Lung (tissue), 12 donors: ENCODE data around the gene MAP3K7CL. TPM values are rescaled to one million over a fixed set of nuclear protein-coding genes. Genes with fewer than 3 reads are reported as not detected.

Experiments
- ATAC-seq: fragments of 200-7000 bp; cut with Tn5 transposase; one replicate; pipeline ENCODE4 v1.9.1; 2020; ENCODE audit warnings: moderate number of reproducible peaks; ENCODE audit not compliant: insufficient read depth, low FRiP score
- DNase-seq, 3 donors: peaks; one replicate each; pipeline ENCODE4 v3.0.0-alpha.2; 2013 to 2017
- H3K27ac ChIP-seq, 2 donors: one replicate each; pipeline ENCODE4 v1.5.1; 2013; ENCODE audit warnings: mild to moderate bottlenecking in 2 of 2, moderate library complexity in 2 of 2, control low read depth in 1 of 2, inconsistent platforms in 1 of 2, low read depth in 1 of 2, low read length in 1 of 2
- H3K27me3 ChIP-seq, 3 donors: one replicate each; pipeline ENCODE4 v1.5.1; 2013; ENCODE audit warnings: low read length in 2 of 3; ENCODE audit not compliant: control insufficient read depth in 3 of 3, insufficient read depth in 3 of 3
- H3K36me3 ChIP-seq, 4 donors: one replicate each; pipeline ENCODE4 v1.5.1; 2013; ENCODE audit warnings: low read length in 4 of 4, mild to moderate bottlenecking in 1 of 4, moderate library complexity in 1 of 4; ENCODE audit not compliant: control insufficient read depth in 4 of 4, insufficient read depth in 4 of 4
- H3K4me1 ChIP-seq, 5 donors: one replicate each; pipeline ENCODE4 v1.5.1; 2013; ENCODE audit warnings: low read length in 5 of 5, mild to moderate bottlenecking in 2 of 5, moderate library complexity in 1 of 5; ENCODE audit not compliant: control insufficient read depth in 5 of 5, insufficient read depth in 5 of 5
- H3K4me3 ChIP-seq: one replicate; pipeline ENCODE4 v1.5.1; 2013; ENCODE audit warnings: mild to moderate bottlenecking, control low read depth, moderate library complexity
- H3K9ac ChIP-seq, 2 donors: one replicate each; pipeline ENCODE4 v1.5.1; 2013; ENCODE audit warnings: low read length in 2 of 2, control low read depth in 1 of 2; ENCODE audit not compliant: insufficient read depth in 1 of 2
- H3K9me3 ChIP-seq, 4 donors: one replicate each; pipeline ENCODE4 v1.5.1; 2013; ENCODE audit warnings: low read length in 3 of 4, mild to moderate bottlenecking in 1 of 4, moderate library complexity in 1 of 4; ENCODE audit not compliant: control insufficient read depth in 4 of 4, insufficient read depth in 3 of 4
- CTCF ChIP-seq: IDR thresholded peaks from 2 replicates; pipeline ENCODE4 v1.5.1; 2012; ENCODE audit warnings: mild to moderate bottlenecking; ENCODE audit errors: control extremely low read depth, extremely low read depth
- WGBS, 2 donors: extraction: QIAGEN DNeasy Blood & Tissue Kit; methylation state at CpG; one replicate each; pipeline ENCODE4 v1.1.7; 2013; 5-methylcytosine and 5-hydroxymethylcytosine counted together
- polyA plus RNA-seq, 2 donors: library from polyadenylated mRNA; stranded (reverse); fragments of 200-250 nt; gene quantifications; one replicate each; pipeline ENCODE4 v1.2.1, GENCODE V29; 2013
- total RNA-seq, 2 donors: library from RNA; depleted of rRNA in 1 of 2; stranded (reverse); fragments of >200 nt in 1 of 2; gene quantifications; one replicate each; pipeline ENCODE4 v1.2.1, GENCODE V29; 2014 to 2021
- donor health status: control.
- donor health status: control.
- donor health status: Bipolar disorder and iron deficiency.
- donor health status: healthy.
- donor health status: DM: yes; HTN: yes; CAD: no.

The MAP3K7CL gene
- total and polyA plus RNA-seq, 4 donors: 5.6 to 15.1 (median 8.3) TPM

- no peak overlapping the region for H3K9ac ChIP-seq
These were observed 87.4 kb downstream of the MAP3K7CL start for GRCh38 chr21:29217818-29218291.

GRCh38 chr21:29218749-29219148 lies 88.3 kb downstream of the MAP3K7CL start:
- Histone ChIP-seq H3K27me3 (no peaks in the 10 kb centered on the region), H3K27ac (peak overlapping the region in 1 of 2 donors; percentile 32), H3K9ac (no peak overlapping the region), H3K4me3 (no peak overlapping the region), H3K4me1 (peaks cover 0 to 9% (median 0%) of the 10 kb centered on the region in 5 donors), H3K9me3 (peaks cover 0 to 4% (median 0%) of the 10 kb centered on the region in 4 donors), H3K36me3 (no peaks in the 10 kb centered on the region)
- WGBS, 2 donors: 88 to 89% methylated on average over 1 of the region's 1 CpG
- DNase-seq: peak in 2 of 3 donors; percentile 45 to 69
- TF ChIP-seq CTCF: no peak
- ATAC-seq: no peak

More at GRCh38 chr21:29217818-29218291, 87.4 kb downstream of the MAP3K7CL start:
- 22 to 39% methylated on average over 4 of the region's 4 CpGs for WGBS, 2 donors
- H3K4me3 ChIP-seq: no peak overlapping the region
- peaks cover 0 to 4% (median 0%) of the 10 kb centered on the region in 4 donors for H3K9me3 ChIP-seq
- no peaks in the 10 kb centered on the region for H3K27me3 ChIP-seq
- no peak overlapping the region for H3K27ac ChIP-seq
- DNase-seq (peak in 2 of 3 donors; percentile 88), ATAC-seq (peak; percentile 65)
- no peaks in the 10 kb centered on the region for H3K36me3 ChIP-seq
- no peak for TF ChIP-seq CTCF
- H3K4me1 ChIP-seq: peaks cover 0 to 10% (median 0%) of the 10 kb centered on the region in 5 donors

GRCh38 chr21:29219165-29219770 lies 88.8 kb downstream of the MAP3K7CL start:
- no peak overlapping the region for H3K4me3 ChIP-seq
- H3K36me3 ChIP-seq: no peaks in the 10 kb centered on the region
- H3K27ac ChIP-seq: peak overlapping the region in 1 of 2 donors; percentile 32
- TF ChIP-seq CTCF: no peak
- H3K9me3 ChIP-seq: peaks cover 0 to 1% (median 0%) of the 10 kb centered on the region in 4 donors
- 81 to 87% methylated on average over 8 of the region's 8 CpGs for WGBS, 2 donors
- no peak for DNase-seq
- H3K9ac ChIP-seq: no peak overlapping the region
- H3K27me3 ChIP-seq: no peaks in the 10 kb centered on the region
- peaks cover 0 to 9% (median 0%) of the 10 kb centered on the region in 5 donors for H3K4me1 ChIP-seq
- no peak for ATAC-seq
